Gastrocnemius medialis (tissue), 4 donors: ENCODE results near the gene DDI2. TPM values are rescaled to one million over a fixed set of nuclear protein-coding genes. Genes with fewer than 3 reads are reported as not detected.

Source experiments
- ATAC-seq, 2 donors: fragments of 150-250 bp; one replicate each; pipeline ENCODE4 v1.9.1; 2016
- DNase-seq, 2 donors: peaks; one replicate each; pipeline ENCODE4 v3.0.0-alpha.2; 2019
- H3K27ac ChIP-seq, 4 donors: fragments of 200-600 bp; sonication (generic); 1 replicate in 1 of 4; 2 replicates in 3 of 4; pipeline ENCODE4 v1.5.1; 2016 to 2018; ENCODE audit warnings: mild to moderate bottlenecking in 2 of 4, moderate library complexity in 1 of 4
- H3K27me3 ChIP-seq, 3 donors: fragments of 200-600 bp; sonication (generic) in 2 of 3; 1 replicate in 1 of 3; 2 replicates in 2 of 3; pipeline versions ENCODE4 v1.5.1 to v1.6.0; 2016 to 2019; ENCODE audit warnings: mild to moderate bottlenecking in 1 of 3, moderate library complexity in 1 of 3
- H3K36me3 ChIP-seq, 2 donors: fragments of 200-600 bp; sonication (generic) in 1 of 2; one replicate each; pipeline ENCODE4 v1.5.1; 2017 to 2018
- H3K4me1 ChIP-seq, 2 donors: fragments of 200-600 bp; sonication (generic) in 1 of 2; one replicate each; pipeline ENCODE4 v1.5.1; 2016 to 2017; ENCODE audit warnings: mild to moderate bottlenecking in 2 of 2
- H3K4me3 ChIP-seq, 4 donors: fragments of 200-600 bp; sonication (generic) in 3 of 4; 1 replicate in 1 of 4; 2 replicates in 3 of 4; pipeline ENCODE4 v1.5.1; 2016 to 2019; ENCODE audit warnings: mild to moderate bottlenecking in 2 of 4
- H3K9me3 ChIP-seq, 3 donors: fragments of 200-600 bp; sonication (generic) in 2 of 3; 1 replicate in 1 of 3; 2 replicates in 2 of 3; pipeline ENCODE4 v1.5.1; 2016 to 2019
- POLR2A ChIP-seq, 2 donors: fragments of 450-650 bp; IDR thresholded peaks; one replicate each; pipeline ENCODE4 v1.6.1; 2017; ENCODE audit warnings: antibody characterized with exemption in 2 of 2, mild to moderate bottlenecking in 2 of 2, moderate library complexity in 2 of 2
- in situ Hi-C, 4 donors: fragments of 200-750 bp; cut with MboI; loops; one replicate each; pipeline versions ENCODE4 v1.15.0 to v1.8.0; 2017; ENCODE audit warnings: low sequenced_read_pairs in 4 of 4
- intact Hi-C: fragments of 100-400 bp; cut with DNase I; formaldehyde crosslinking; loops from one replicate; pipeline ENCODE4 v1.15.1; 2023; ENCODE audit warnings: low total_unique reads
- total RNA-seq, 4 donors: library from RNA; depleted of rRNA; stranded (reverse); fragments of >200 nt; gene quantifications; one replicate each; pipeline versions ENCODE4 v1.1.0 to v1.2.3, GENCODE V29; 2016
- TF ChIP-seq, protein P1 (sequence below), 5 experiments: fragments of 450-650 bp in 3 of 5; fragments of 200-600 bp in 2 of 5; sonication (generic) in 2 of 5; IDR thresholded peaks in 4 of 5; conservative IDR thresholded peaks in 1 of 5; 1 replicate in 4 of 5; 2 replicates in 1 of 5; pipeline ENCODE4 v1.5.1; 2016 to 2019; ENCODE audit warnings: antibody characterized with exemption in 5 of 5, mild to moderate bottlenecking in 3 of 5, moderate library complexity in 3 of 5

DDI2 gene
- total RNA-seq, 4 donors from 2014 or later: 19.0 to 86.7 (median 34.2) TPM

GRCh38 chr1:15687446-15687845 lies 70.2 kb downstream of the DDI2 start:
- Histone ChIP-seq H3K4me1 (peaks cover 49 to 54% of the 10 kb centered on the region in 2 donors), H3K4me3 (no peak overlapping the region), H3K9me3 (no peaks in the 10 kb centered on the region), H3K27me3 (no peaks in the 10 kb centered on the region), H3K27ac (peak overlapping the region; percentile 90 to 97 (median 93)), H3K36me3 (no peaks in the 10 kb centered on the region)
- DNase-seq (no peak), ATAC-seq (no peak)
- intact Hi-C loops (no loop called here), in situ Hi-C loops (no loop called here)
- TF ChIP-seq, protein P1, sequence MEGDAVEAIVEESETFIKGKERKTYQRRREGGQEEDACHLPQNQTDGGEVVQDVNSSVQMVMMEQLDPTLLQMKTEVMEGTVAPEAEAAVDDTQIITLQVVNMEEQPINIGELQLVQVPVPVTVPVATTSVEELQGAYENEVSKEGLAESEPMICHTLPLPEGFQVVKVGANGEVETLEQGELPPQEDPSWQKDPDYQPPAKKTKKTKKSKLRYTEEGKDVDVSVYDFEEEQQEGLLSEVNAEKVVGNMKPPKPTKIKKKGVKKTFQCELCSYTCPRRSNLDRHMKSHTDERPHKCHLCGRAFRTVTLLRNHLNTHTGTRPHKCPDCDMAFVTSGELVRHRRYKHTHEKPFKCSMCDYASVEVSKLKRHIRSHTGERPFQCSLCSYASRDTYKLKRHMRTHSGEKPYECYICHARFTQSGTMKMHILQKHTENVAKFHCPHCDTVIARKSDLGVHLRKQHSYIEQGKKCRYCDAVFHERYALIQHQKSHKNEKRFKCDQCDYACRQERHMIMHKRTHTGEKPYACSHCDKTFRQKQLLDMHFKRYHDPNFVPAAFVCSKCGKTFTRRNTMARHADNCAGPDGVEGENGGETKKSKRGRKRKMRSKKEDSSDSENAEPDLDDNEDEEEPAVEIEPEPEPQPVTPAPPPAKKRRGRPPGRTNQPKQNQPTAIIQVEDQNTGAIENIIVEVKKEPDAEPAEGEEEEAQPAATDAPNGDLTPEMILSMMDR (IDR thresholded peaks at IDR 0.05 in 4 of 5, conservative IDR thresholded peaks at IDR 0.05 in 1 of 5): no peak

DNA sequence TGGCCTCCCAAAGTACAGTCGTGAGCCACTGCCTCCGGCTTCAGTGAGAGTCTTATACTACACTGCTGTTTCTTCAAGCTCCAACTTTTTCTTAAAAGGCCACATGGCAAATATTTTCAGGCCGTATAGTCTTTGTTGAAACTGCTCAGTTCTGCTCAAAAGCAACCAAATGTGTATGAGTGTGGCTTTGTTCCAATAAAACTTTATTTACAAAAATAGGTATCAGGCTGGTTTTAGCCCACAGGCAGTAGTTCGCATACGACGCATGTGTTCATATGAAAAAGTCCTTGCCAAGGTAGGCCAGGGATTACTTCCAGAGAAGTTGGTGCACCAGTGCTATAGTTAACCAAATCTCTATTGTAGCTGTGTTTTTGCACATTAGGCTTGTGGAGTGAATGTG lies 73.1 kb downstream of the DDI2 start:
- DNase-seq (no peak), ATAC-seq (no peak)
- Histone ChIP-seq H3K27ac (peak overlapping the region; percentile 83 to 90 (median 87)), H3K27me3 (no peaks in the 10 kb centered on the region), H3K4me3 (no peak overlapping the region), H3K4me1 (peaks cover 44 to 50% of the 10 kb centered on the region in 2 donors), H3K36me3 (no peaks in the 10 kb centered on the region), H3K9me3 (no peaks in the 10 kb centered on the region)
- no peak for TF ChIP-seq POLR2A (IDR thresholded peaks at IDR 0.05)
- TF ChIP-seq, protein P1 (IDR thresholded peaks at IDR 0.05 in 4 of 5, conservative IDR thresholded peaks at IDR 0.05 in 1 of 5): no peak
- in situ Hi-C loops (no loop called here), intact Hi-C loops (no loop called here)

- peak; percentile 97 to 98 for ATAC-seq
- Histone ChIP-seq H3K4me3 (no peak overlapping the region), H3K9me3 (no peaks in the 10 kb centered on the region), H3K4me1 (peaks cover 40 to 43% of the 10 kb centered on the region in 2 donors), H3K27me3 (no peaks in the 10 kb centered on the region), H3K27ac (peak overlapping the region; percentile 83 to 90 (median 87)), H3K36me3 (no peaks in the 10 kb centered on the region)
- DNase-seq: peak; percentile 75 to 87
- intact Hi-C loops: no loop called here
- in situ Hi-C loops: no loop called here
- no peak for TF ChIP-seq POLR2A (IDR thresholded peaks at IDR 0.05)
- TF ChIP-seq, protein P1 (IDR thresholded peaks at IDR 0.05 in 4 of 5, conservative IDR thresholded peaks at IDR 0.05 in 1 of 5): no peak
Observed at GRCh38 chr1:15691434-15692032, 74.3 kb downstream of the DDI2 start.

DNA sequence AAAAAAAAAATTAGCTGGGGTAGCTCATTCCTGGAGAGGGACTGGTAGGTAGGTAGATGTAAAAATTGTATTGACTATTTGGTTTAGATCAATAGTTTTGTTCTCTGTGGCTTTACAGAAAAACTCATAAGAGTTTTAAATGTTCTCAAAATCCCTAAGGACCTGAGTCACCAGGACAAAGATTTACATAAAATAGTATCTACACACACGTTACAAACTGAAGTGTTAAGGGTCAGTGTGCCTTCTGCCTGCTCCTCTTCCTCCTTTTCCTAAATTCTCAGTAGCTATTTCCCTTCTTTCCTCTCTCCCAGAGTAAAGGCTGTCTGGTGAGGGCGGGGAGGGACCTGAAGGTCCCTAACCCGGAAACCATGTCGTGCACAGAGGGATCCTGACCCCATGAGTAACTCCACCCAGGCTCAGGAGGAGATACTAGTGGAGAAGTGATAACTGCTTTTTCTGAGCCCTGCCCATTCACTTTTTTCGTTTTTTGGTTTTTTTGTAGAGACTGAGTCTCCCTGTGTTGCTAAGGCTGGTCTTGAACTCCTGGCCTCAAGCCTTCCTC lies 74.9 kb downstream of the DDI2 start:
- no peaks in the 10 kb centered on the region for H3K9me3 ChIP-seq
- DNase-seq: no peak
- H3K27ac ChIP-seq: peak overlapping the region; percentile 83 to 90 (median 87)
- H3K36me3 ChIP-seq: no peaks in the 10 kb centered on the region
- no peak overlapping the region for H3K4me3 ChIP-seq
- TF ChIP-seq, protein P1 (IDR thresholded peaks at IDR 0.05 in 4 of 5, conservative IDR thresholded peaks at IDR 0.05 in 1 of 5): no peak
- TF ChIP-seq POLR2A (IDR thresholded peaks at IDR 0.05): no peak
- ATAC-seq: no peak
- no peaks in the 10 kb centered on the region for H3K27me3 ChIP-seq
- intact Hi-C loops (no loop called here), in situ Hi-C loops (no loop called here)
- H3K4me1 ChIP-seq: peaks cover 42 to 46% of the 10 kb centered on the region in 2 donors
